Placental pericyte (primary cell): ENCODE measurements around the gene FBXO38. TPM values are rescaled to one million over a fixed set of nuclear protein-coding genes. Genes with fewer than 3 reads are reported as not detected.

Experiments
- small RNA-seq: library from RNA; depleted of rRNA; stranded (forward); fragments of <200 nt; gene quantifications from one replicate; pipeline ENCODE3, GENCODE V24; 2012; ENCODE audit warnings: low replicate concordance
- total RNA-seq: library from RNA; depleted of rRNA; stranded (reverse); fragments of >200 nt; gene quantifications from 2 replicates; pipeline ENCODE4 v1.2.3, GENCODE V29; 2012

The FBXO38 gene
- 55.8 and 72.9 TPM in 2 replicates for total RNA-seq

DNA sequence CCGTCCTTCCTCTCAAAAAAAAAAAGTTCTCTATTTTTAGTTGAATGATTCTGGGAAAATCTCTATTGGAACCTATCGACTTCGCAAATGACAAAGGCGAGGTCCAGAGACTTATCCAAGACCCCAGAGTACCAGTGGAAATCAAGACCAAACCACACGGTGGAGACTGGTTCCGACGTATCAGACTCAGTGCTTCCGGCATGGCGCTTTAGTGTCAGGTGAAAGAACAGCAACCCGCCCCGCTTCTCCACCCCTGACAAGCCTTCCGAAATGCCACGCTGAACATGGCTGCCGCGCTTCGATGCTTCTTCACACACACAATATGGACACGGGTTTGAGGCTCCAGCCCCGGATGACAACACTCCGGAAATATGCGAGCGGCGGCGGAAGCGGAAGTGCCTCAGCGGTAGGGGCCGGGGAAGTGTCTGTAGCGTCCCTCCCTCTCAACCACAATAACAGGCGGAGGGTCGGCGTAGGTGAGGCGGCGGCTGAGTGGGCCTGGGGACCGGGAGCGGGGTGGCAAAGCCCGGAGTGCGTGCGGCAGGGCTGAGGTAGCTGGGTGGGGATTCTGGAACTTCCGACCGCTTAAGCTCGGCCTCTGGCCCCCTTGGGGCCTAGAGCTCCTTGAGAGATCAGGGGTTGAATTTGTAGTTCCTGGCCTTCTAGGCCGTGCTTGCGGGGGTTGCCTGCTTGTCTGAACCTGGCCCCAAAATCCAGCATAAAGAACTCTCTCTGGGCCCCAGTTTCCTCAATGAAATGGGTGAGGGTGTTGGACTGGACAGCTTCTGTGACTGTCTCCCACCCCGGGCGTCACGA is at the start of gene FBXO38:
Gene FBXO38 (plus strand): TSS at position 395 of the 816 bp plus-strand sequence. CDS start 10,819 bp downstream, outside the sequence.

GRCh38 chr5:148335259-148335658 is 48.5 kb upstream of the FBXO38 start, which contains the start of gene SPINK9:
Gene SPINK9 (plus strand): TSS chr5:148335559. CDS start chr5:148335614, 55 bp downstream.

Small RNA genes lying within 50 kb of the gene (small RNA-seq; reads per million reads assigned to genes)
- not detected for gene RF00017

Other genes with a start within 250 kb of the FBXO38 start
- not detected in 2 replicates for gene SPINK14, start 215.4 kb upstream of the FBXO38 start, total RNA-seq
- gene SPINK6, start 180.9 kb upstream of the FBXO38 start, total RNA-seq = not detected in 2 replicates
- gene MARCOL, start 145.4 kb upstream of the FBXO38 start, total RNA-seq = not detected in 2 replicates
- not detected in 2 replicates for gene SPINK13, start 115.2 kb upstream of the FBXO38 start, total RNA-seq
- not detected in 2 replicates for gene SPINK7, start 71.5 kb upstream of the FBXO38 start, total RNA-seq
- gene SPINK9, start 48.4 kb upstream of the FBXO38 start, total RNA-seq = not detected in 2 replicates